GM21528 (cell line): ENCODE measurements around the gene SNX32.
"Not testable (repeated sequence)": the region's sequence is repeated elsewhere in the genome, so short reads cannot be mapped to it uniquely, and the experiment has no call there.

Experiments used
- ATAC-seq: cut with Tn5 transposase; IDR thresholded peaks from one replicate; pipeline ENCODE4 v1.9.1; 2021; ENCODE audit warnings: mild to moderate bottlenecking, moderate library complexity; ENCODE audit not compliant: unreplicated experiment, low FRiP score

The SNX32 gene

GRCh38 chr11:65883058-65883761 lies 49.4 kb downstream of the SNX32 start:
- ATAC-seq = no peak

GRCh38 chr11:65883786-65884715 lies 50.3 kb downstream of the SNX32 start:
- ATAC-seq = no peak

- ATAC-seq = no peak
Measured at GRCh38 chr11:65884716-65885092, 50.9 kb downstream of the SNX32 start.

GRCh38 chr11:65885231-65885630 lies 51.5 kb downstream of the SNX32 start:
- ATAC-seq = no peak

GRCh38 chr11:65885808-65886536 lies 52.2 kb downstream of the SNX32 start:
- ATAC-seq = no peak

- ATAC-seq = no peak
Measured at GRCh38 chr11:65886826-65887722, 53.3 kb downstream of the SNX32 start.

GRCh38 chr11:65887723-65888162 lies 54.0 kb downstream of the SNX32 start:
- peak; percentile 1 for ATAC-seq

- ATAC-seq = peak; percentile 38
Measured at GRCh38 chr11:65888163-65888814, 54.5 kb downstream of the SNX32 start, which contains the start of gene FIBP. Gene FIBP, minus strand, starts transcription at chr11:65888471. Its CDS starts 53 bp downstream, at chr11:65888418.

- peak; percentile 55 for ATAC-seq
Measured at GRCh38 chr11:65890324-65891218, 56.8 kb downstream of the SNX32 start, which contains the start of gene CCDC85B. Gene CCDC85B, plus strand, starts transcription at chr11:65890673. Its CDS starts 111 bp downstream, at chr11:65890784.

- ATAC-seq = no peak
Measured at GRCh38 chr11:65891219-65892136, 57.7 kb downstream of the SNX32 start.

GRCh38 chr11:65892137-65892540 lies 58.4 kb downstream of the SNX32 start:
- ATAC-seq = not testable (repeated sequence)

GRCh38 chr11:65892661-65893317 lies 59.0 kb downstream of the SNX32 start:
- ATAC-seq = no peak

GRCh38 chr11:65894034-65894591 lies 60.4 kb downstream of the SNX32 start:
- no peak for ATAC-seq

GRCh38 chr11:65895482-65895981 lies 61.8 kb downstream of the SNX32 start:
- no peak for ATAC-seq

GRCh38 chr11:65896034-65896999 lies 62.6 kb downstream of the SNX32 start:
- ATAC-seq = no peak
